ENCODE results near the gene LGALS14.

GRCh38 chr19:39672473-39672872 is 31.8 kb upstream of the LGALS14 start:
- TF ChIP-seq CTCF (IDR thresholded peaks at IDR 0.05; ENCODE audit: borderline replicate concordance, extremely low read depth, low read length, poor library complexity, severe bottlenecking) (no peak), EZH2 (IDR thresholded peaks at IDR 0.05; ENCODE audit: borderline replicate concordance, low read depth, low read length, severe bottlenecking) (no peak)
